GM10847 (cell line): Measurements from ENCODE around the gene ASPA.

Experiments used
- POLR2A ChIP-seq: IDR thresholded peaks from 2 replicates; pipeline ENCODE4 v1.6.1; 2011; ENCODE audit not compliant: insufficient read length; ENCODE audit errors: extremely low read depth

ASPA gene

GRCh38 chr17:3528403-3528851, 52.6 kb downstream of the ASPA start:
- TF ChIP-seq POLR2A = no peak

GRCh38 chr17:3528880-3529511, 53.2 kb downstream of the ASPA start:
- no peak for TF ChIP-seq POLR2A

DNA sequence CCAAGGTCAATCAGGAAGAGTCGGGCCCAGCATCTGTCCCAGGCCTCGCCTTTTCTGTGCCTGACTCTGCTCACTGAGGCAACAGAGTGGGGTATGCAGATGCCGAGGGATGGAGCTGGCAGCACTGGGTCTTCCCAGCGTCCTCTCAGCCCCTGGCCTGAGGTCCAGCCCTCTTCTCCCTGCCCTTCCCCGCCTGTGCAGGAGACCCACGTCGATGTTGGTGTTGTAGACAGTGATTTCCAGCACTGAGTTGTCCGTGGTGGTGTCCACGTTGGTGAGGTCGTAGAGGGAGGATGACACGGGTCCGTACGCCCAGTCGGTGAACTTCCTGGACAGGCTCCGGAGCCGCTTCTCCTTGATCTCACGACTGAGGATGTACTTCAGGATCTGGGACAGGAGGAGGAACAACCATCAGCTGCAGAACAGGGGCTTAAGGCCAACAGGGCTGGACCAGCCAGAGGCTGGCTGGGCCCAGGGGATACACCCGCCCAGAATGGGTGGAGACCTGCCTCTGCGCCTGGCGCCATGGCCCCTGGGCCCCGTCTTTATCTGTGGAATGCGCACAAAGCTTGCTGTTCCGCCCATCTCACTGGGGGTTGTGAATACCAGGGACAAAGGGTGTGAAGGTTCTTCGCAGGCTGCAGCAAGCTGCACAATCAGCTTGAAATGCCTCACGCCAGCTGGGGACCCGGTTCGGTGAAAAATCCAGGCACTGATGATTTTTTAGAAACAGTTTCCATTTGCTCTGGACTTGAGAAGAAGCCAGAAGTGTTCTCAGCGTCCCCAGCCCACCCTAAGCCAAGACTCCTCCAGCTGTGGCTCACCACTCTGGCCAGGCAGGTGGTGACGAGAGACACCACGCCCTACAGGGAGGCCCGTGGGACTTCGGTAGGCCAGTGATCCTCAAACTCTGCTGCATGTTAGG, 54.3 kb downstream of the ASPA start:
- no peak for TF ChIP-seq POLR2A

DNA sequence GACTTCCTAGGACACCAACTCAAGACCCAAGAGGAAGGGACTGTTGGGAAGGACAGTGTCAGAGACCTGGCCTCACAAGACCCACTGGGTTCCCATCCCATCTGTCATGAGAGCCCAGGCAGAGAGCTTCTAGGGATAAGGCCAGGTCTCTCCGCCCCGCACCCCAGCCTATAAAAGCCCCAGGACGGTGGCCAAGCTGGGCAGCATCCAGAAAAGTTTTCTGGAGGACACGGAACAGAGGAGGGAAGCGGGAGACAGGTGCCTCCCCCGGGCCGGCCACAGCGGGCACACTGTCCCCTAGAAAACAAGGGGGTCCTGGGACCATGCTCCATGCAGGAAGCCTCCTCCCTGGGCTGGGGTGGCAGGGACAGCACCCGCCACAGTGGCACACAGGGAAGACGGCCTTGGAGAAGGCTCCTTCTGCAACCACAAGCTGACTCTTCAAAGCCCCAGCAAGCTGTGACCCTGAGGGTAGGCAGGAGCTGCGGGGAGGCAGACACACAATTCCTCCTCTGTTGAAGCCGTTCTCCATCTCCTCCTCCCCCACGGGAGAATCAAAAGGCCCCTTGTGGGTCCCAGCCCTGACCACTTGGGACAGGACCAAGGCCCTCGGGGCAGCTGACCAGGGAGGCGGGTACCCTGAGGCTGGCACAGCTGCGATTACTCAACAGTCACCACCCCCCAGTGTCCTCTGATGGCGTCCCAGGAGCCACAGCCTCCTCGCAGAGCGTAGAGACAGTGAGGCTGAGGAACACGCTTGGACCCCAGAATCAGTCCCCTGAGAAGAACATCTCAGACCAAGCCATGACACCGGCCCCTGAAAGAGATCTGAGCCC, 55.7 kb downstream of the ASPA start:
- TF ChIP-seq POLR2A = no peak

- no peak for TF ChIP-seq POLR2A
Observed at GRCh38 chr17:3532106-3532858, 56.5 kb downstream of the ASPA start.

DNA sequence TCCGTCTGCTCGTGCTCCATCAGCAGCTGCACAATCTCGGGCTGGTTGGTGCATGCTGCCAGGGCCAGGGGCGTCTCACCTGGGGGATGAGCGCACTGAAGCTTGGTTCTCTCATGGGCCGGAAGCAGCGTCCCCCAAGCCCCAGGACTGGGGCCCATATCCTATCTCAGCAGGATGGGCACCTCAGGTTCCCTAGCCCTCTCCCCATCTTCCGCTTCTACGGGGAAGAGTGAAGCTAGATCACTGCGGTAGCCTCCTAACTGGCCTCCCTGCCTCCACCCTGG, 57.0 kb downstream of the ASPA start:
- no peak for TF ChIP-seq POLR2A

- no peak for TF ChIP-seq POLR2A
Observed at GRCh38 chr17:3533752-3534151, 58.0 kb downstream of the ASPA start.

- TF ChIP-seq POLR2A = no peak
Observed at GRCh38 chr17:3534881-3535252, 59.1 kb downstream of the ASPA start.

- no peak for TF ChIP-seq POLR2A
Observed at GRCh38 chr17:3535253-3535995, 59.6 kb downstream of the ASPA start.

DNA sequence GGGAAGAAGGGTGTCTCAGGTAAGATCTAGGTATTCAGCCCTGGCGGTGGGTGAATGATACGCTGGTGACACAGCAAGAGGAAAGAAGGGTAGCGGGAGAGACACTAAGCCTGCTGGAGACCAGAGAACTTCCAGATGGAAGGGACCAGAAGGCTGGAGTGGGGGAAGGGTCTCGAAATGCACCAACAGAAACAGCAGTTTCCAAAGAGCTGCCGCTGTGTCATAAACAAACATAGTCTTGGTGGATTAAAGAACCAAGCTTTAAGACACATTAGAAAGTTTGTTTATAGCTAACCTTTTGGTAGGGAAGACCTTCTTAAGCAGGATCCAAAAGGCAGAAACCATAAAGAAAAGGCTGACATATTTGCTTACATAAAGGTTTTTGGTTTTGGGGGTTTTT, 60.9 kb downstream of the ASPA start:
- TF ChIP-seq POLR2A = no peak

GRCh38 chr17:3539881-3540540, 64.2 kb downstream of the ASPA start:
- TF ChIP-seq POLR2A = no peak

DNA sequence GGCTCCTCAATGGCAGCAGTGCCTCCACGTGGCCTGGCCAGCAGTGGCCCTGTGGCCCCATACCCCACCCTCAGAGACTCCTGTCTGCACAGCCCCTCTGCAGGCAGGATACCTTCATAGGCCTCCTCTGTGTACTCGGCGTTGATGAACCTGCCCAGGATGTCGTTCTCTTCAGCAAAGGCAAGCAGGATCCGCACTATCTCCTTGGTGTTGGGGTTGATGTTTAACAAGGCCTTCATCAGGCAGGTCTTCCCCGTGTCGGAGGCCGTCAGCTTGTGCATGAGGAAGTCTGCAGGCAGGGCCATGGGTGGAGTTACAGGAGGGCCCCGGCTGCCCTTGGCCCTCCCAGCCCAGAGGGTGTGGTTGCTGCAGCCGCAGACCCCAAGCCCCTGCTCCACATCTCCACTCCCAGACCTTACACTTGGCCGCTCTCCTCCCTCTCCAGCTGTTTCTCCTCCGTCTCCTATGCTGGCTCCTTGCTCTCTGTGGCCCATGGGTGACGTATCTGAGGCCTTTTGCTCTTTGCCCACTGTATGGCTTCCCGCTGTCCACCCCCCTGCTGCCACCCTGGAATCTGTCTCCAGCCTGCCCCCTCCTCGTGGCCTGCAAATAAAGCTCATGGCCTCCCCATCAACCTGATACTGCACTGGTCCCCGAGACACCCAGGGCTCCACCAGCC, 66.8 kb downstream of the ASPA start:
- TF ChIP-seq POLR2A = no peak

DNA sequence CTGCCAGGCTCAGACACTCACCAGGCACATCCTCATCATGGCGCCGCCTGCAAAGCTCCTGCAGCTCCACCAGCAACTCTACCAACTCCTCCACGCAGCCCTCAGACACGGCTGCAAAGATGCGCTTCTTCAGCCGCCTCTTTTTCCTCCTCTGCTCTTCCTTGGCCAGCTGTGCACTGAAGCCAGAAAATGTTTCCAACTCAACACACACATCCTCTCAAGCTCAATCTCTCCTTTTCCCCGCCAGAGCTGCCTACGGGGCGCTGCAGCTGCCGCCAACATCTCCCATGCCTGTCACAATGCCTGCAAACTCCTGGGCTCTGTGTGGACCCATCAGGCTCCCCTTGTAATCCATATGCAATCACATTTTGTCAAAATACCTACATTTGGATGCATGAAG, 67.7 kb downstream of the ASPA start:
- no peak for TF ChIP-seq POLR2A

DNA sequence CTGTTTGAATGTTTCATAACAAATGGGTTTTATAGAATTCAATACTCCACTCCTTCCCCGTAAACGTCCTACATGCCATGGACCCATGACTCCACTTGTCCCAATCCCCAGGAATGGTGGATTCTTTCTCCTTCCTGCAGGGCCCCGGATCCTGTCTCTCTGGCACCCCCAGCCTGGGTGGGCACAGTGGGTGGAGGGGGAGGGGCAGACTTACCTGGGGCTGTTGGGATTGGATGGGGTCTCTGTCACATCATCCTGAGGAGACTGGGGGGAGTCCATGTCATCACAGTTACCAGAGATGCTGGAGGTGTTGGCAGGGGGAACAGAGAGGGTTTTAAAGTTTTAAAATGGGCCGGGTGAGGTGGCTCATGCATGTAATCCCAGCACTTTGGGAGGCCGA, 68.6 kb downstream of the ASPA start:
- no peak for TF ChIP-seq POLR2A

DNA sequence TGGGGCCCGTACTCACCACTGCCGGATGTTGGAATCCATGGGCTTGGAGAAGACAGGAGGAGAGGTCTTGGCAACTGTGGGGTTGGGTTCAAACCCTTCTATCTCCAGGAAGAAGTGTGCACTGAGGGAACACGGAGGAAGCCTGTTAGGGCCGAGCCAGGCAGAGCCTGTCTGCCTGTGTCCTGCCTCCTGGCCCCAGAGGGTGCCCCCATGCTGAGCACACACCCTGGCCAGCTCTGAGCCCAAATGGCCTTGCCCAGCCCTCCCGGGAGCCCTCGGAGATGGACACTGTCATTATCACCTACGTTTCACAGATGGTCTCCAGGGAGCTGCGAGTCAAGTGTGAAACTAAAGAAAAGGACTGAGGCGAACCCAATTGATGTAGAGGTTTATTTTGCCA, 69.4 kb downstream of the ASPA start:
- no peak for TF ChIP-seq POLR2A
